IMR-90 (cell line): ENCODE data around the gene MAPK8IP1. TPM values are rescaled to one million over a fixed set of nuclear protein-coding genes. Genes with fewer than 3 reads are reported as not detected.

Experiments
- ATAC-seq: fragments of 200-7000 bp; cut with Tn5 transposase; 2 replicates; pipeline ENCODE4 v1.9.1; 2020; ENCODE audit warnings: low read depth, mild to moderate bottlenecking, moderate library complexity
- BruUV-seq: library from RNA; stranded (reverse); fragments of 400-500 nt; replicated peaks from 2 replicates; lab custom pipeline; 2021; lab: Mats Ljungman, UMichigan
- CTCF ChIA-PET: fragments of 300-600 bp; formaldehyde crosslinking; extraction: SDS; loops from one replicate; lab custom pipeline; 2021; ENCODE audit warnings: antibody characterized with exemption; lab: Yijun Ruan, JAX
- POLR2A ChIA-PET: fragments of 300-600 bp; sonication (Branson Sonifier 250); formaldehyde crosslinking; loops from one replicate; lab custom pipeline; 2022; ENCODE audit warnings: antibody characterized with exemption; ENCODE audit not compliant: unreplicated experiment; lab: Charles Lee
- DNase-seq: peaks from one replicate; pipeline ENCODE4 v3.0.0; 2013
- H2AFZ ChIP-seq: replicated peaks from 2 replicates; pipeline ENCODE3; 2013; ENCODE audit warnings: low read length, mild to moderate bottlenecking; ENCODE audit not compliant: poor library complexity
- H2AK5ac ChIP-seq: 2 replicates; pipeline ENCODE4 v1.6.1; 2013; ENCODE audit warnings: low read depth, low read length, inconsistent platforms
- H2AK9ac ChIP-seq: replicated peaks from 2 replicates; pipeline ENCODE3; 2013; ENCODE audit warnings: mild to moderate bottlenecking, low read depth, low read length, moderate library complexity; ENCODE audit not compliant: poor library complexity
- H2BK120ac ChIP-seq: 2 replicates; pipeline ENCODE4 v1.6.1; 2013; ENCODE audit warnings: low read depth, low read length, inconsistent platforms
- H2BK15ac ChIP-seq: 3 replicates; pipeline ENCODE4 v1.6.1; 2013; ENCODE audit warnings: low read depth, low read length, inconsistent platforms
- H2BK20ac ChIP-seq: 2 replicates; pipeline ENCODE4 v1.6.1; 2013; ENCODE audit warnings: low read depth, mild to moderate bottlenecking, inconsistent platforms, low read length, moderate library complexity
- H2BK5ac ChIP-seq: 2 replicates; pipeline ENCODE4 v1.6.1; 2013; ENCODE audit warnings: mild to moderate bottlenecking, low read depth, low read length, inconsistent platforms; ENCODE audit not compliant: poor library complexity, severe bottlenecking
- H3K14ac ChIP-seq: replicated peaks from 2 replicates; pipeline ENCODE4 v1.6.1; 2013; ENCODE audit warnings: low read depth, low read length, inconsistent platforms
- H3K18ac ChIP-seq: 2 replicates; pipeline ENCODE4 v1.6.1; 2013; ENCODE audit warnings: low read depth, low read length, control low read depth
- H3K23ac ChIP-seq: 2 replicates; pipeline ENCODE4 v1.6.1; 2013; ENCODE audit warnings: low read depth, low read length, inconsistent platforms
- H3K27ac ChIP-seq: 2 replicates; pipeline ENCODE4 v1.5.1; 2013; ENCODE audit warnings: mild to moderate bottlenecking, control low read depth, low read length; ENCODE audit not compliant: insufficient read depth
- H3K27me3 ChIP-seq: 2 replicates; pipeline ENCODE4 v1.6.1; 2013; ENCODE audit warnings: low read length; ENCODE audit not compliant: control insufficient read depth, insufficient read depth
- H3K36me3 ChIP-seq: 2 replicates; pipeline ENCODE4 v1.6.1; 2013; ENCODE audit warnings: low read length, mixed read lengths; ENCODE audit not compliant: control insufficient read depth, insufficient read depth
- H3K4ac ChIP-seq: 2 replicates; pipeline ENCODE4 v1.6.1; 2013; ENCODE audit warnings: low read depth, low read length, inconsistent platforms
- H3K4me1 ChIP-seq: 2 replicates; pipeline ENCODE4 v1.6.1; 2013; ENCODE audit warnings: low read length, mixed read lengths; ENCODE audit not compliant: control insufficient read depth, insufficient read depth
- H3K4me2 ChIP-seq: 2 replicates; pipeline ENCODE4 v1.6.1; 2013; ENCODE audit warnings: low read depth, mild to moderate bottlenecking, control low read depth, low read length, moderate library complexity
- H3K4me3 ChIP-seq: 2 replicates; pipeline ENCODE4 v1.5.1; 2013; ENCODE audit warnings: low read depth, mild to moderate bottlenecking, control low read depth, low read length, moderate library complexity; ENCODE audit not compliant: insufficient read depth
- H3K56ac ChIP-seq: 2 replicates; pipeline ENCODE4 v1.6.1; 2013; ENCODE audit warnings: low read length, inconsistent platforms; ENCODE audit not compliant: insufficient read depth; ENCODE audit errors: extremely low read depth
- H3K79me1 ChIP-seq, 2 experiments: 2 replicates each; pipeline ENCODE4 v1.6.1; 2013; ENCODE audit warnings: low read length in 2 of 2, inconsistent platforms in 1 of 2, low read depth in 1 of 2
- H3K9ac ChIP-seq: 2 replicates; pipeline ENCODE4 v1.6.1; 2013; ENCODE audit warnings: low read depth, low read length, control low read depth
- H3K9me1 ChIP-seq: 2 replicates; pipeline ENCODE4 v1.6.1; 2013; ENCODE audit warnings: low read length, inconsistent platforms; ENCODE audit not compliant: insufficient read depth
- H3K9me3 ChIP-seq: 2 replicates; pipeline ENCODE4 v1.6.1; 2013; ENCODE audit warnings: low read length; ENCODE audit not compliant: control insufficient read depth, insufficient read depth
- H4K20me1 ChIP-seq: 2 replicates; pipeline ENCODE4 v1.6.1; 2013; ENCODE audit warnings: low read length, inconsistent platforms; ENCODE audit not compliant: insufficient read depth
- H4K5ac ChIP-seq: 2 replicates; pipeline ENCODE4 v1.6.1; 2013; ENCODE audit warnings: mild to moderate bottlenecking, low read depth, low read length, control low read depth
- H4K8ac ChIP-seq, 2 experiments: 2 replicates each; pipeline ENCODE4 v1.6.1; 2013; ENCODE audit warnings: low read depth in 2 of 2, low read length in 2 of 2, control low read depth in 1 of 2, inconsistent platforms in 1 of 2
- H4K91ac ChIP-seq: 2 replicates; pipeline ENCODE4 v1.6.1; 2013; ENCODE audit warnings: low read depth, low read length, inconsistent platforms; ENCODE audit not compliant: insufficient read depth
- BHLHE40 ChIP-seq: fragments of 150-350 bp; IDR thresholded peaks from 2 replicates; pipeline ENCODE4 v1.6.1; 2016; ENCODE audit warnings: mild to moderate bottlenecking, low read depth, low read length
- ELK1 ChIP-seq: fragments of 150-350 bp; IDR thresholded peaks from 2 replicates; pipeline ENCODE4 v1.6.1; 2016; ENCODE audit warnings: low read depth, mild to moderate bottlenecking, low read length, moderate library complexity, borderline replicate concordance
- MXI1 ChIP-seq: IDR thresholded peaks from 2 replicates; pipeline ENCODE4 v1.6.1; 2012; ENCODE audit warnings: low read depth, mild to moderate bottlenecking, low read length, moderate library complexity, borderline replicate concordance
- POLR2A ChIP-seq: IDR thresholded peaks from 2 replicates; pipeline ENCODE4 v1.6.1; 2012; ENCODE audit warnings: mild to moderate bottlenecking, low read depth, low read length
- WGBS, 2 experiments: methylation state at CpG; one replicate each; pipeline versions ENCODE4 v1.1.5 to v1.1.7; 2013; ENCODE audit warnings: missing lambda C conversion rate in 2 of 2; ENCODE audit not compliant: insufficient read length in 1 of 2; ENCODE audit errors: extremely low coverage in 2 of 2; 5-methylcytosine and 5-hydroxymethylcytosine counted together
- dilution Hi-C: fragments of 300-500 bp; cut with HindIII; formaldehyde crosslinking; loops from one replicate; pipeline ENCODE4 v1.14.3; 2018; ENCODE audit warnings: low sequenced_read_pairs; ENCODE audit not compliant: unreplicated experiment
- in situ Hi-C: fragments of 300-500 bp; cut with MboI; formaldehyde crosslinking; loops from 3 replicates; pipeline ENCODE4 v1.14.3; 2019; ENCODE audit warnings: low sequenced_read_pairs, inconsistent platforms, mixed read lengths
- intact Hi-C: fragments of 100-400 bp; cut with micrococcal nuclease; formaldehyde crosslinking; loops from 2 replicates; pipeline ENCODE4 v1.10.0; 2022
- polyA plus RNA-seq, 3 experiments: library from polyadenylated mRNA; depleted of rRNA; stranded (reverse); fragments of >200 nt; gene quantifications; 2 replicates each; pipeline ENCODE4 v1.2.3, GENCODE V29; 2012; ENCODE audit warnings: low replicate concordance in 1 of 3
- total RNA-seq: library from RNA; depleted of rRNA; stranded (reverse); fragments of >200 nt; gene quantifications from 2 replicates; pipeline ENCODE4 v1.2.3, GENCODE V29; 2012
- TF ChIP-seq, protein P1 (sequence below): conservative IDR thresholded peaks from 2 replicates; pipeline ENCODE4 v1.5.1; 2012; ENCODE audit warnings: mild to moderate bottlenecking, low read depth, low read length, improper control_type of control experiment

Gene MAPK8IP1
- total and polyA plus RNA-seq, 2 of the 4 experiments (the other 2 are of a cell fraction) = 6.5 to 9.6 TPM

GRCh38 chr11:45847911-45848316, 37.5 kb upstream of the MAPK8IP1 start:
- Histone ChIP-seq H3K36me3 (no peaks in the 10 kb centered on the region), H3K4me3 (peak overlapping the region; percentile 97), H2BK5ac (peak overlapping the region; percentile 79), H3K27me3 (no peaks in the 10 kb centered on the region), H3K9ac (peak overlapping the region; percentile 95), H2AK9ac (peak overlapping the region; percentile 93), H2BK20ac (no peak overlapping the region; the same call in 1 of the 2 replicates), H3K18ac (peak overlapping the region; percentile 36; the same call in 1 of the 2 replicates), H3K4ac (peak overlapping the region; percentile 83), H2BK120ac (peak overlapping the region; percentile 54), H3K4me1 (peaks cover 13% of the 10 kb centered on the region), H3K14ac (peak overlapping the region; percentile 99), H2AK5ac (peak overlapping the region; percentile 89; the same call in 1 of the 2 replicates), H4K91ac (peak overlapping the region; percentile 62; the same call in 1 of the 2 replicates), H4K5ac (peak overlapping the region; percentile 44; the same call in 1 of the 2 replicates), H3K9me1 (peaks cover 12% of the 10 kb centered on the region), H3K79me1 (peaks cover 12 to 49% of the 10 kb centered on the region in 2 experiments), H2AFZ (peak overlapping the region; percentile 99), H4K20me1 (peaks cover 31% of the 10 kb centered on the region), H2BK15ac (no peak overlapping the region), H3K56ac (peak overlapping the region; percentile 80), H3K23ac (peak overlapping the region; percentile 99), H4K8ac (peak overlapping the region; percentile 22 to 74; a peak in 3 of 4 replicates), H3K9me3 (no peaks in the 10 kb centered on the region), H3K27ac (peak overlapping the region; percentile 90), H3K4me2 (peak overlapping the region; percentile 93)
- 0% methylated on average over 6 of the region's 16 CpGs; no CpG with 5 or more reads in 1 of the 2 experiments for WGBS, 2 experiments
- intact Hi-C loops (loop anchor here (1.0 to 10.0 kb wide), 2 partner anchors 11 to 157 kb away; no protein-coding TSS in a partner anchor), dilution Hi-C loops (no loop called here), in situ Hi-C loops (no loop called here)
- DNase-seq = peak; percentile 64
- ChIA-PET POLR2A (interaction anchor here (0.6 kb wide), 1 partner anchor 483 kb away, joined by 5 read pairs; no protein-coding TSS in a partner anchor), CTCF (interaction anchor here (1.4 kb wide), 2 partner anchors 13 to 21 kb away, joined by 3 to 4 read pairs; no protein-coding TSS in a partner anchor)
- ATAC-seq = peak; percentile 38
- BruUV-seq = no TSS peak
- no peak for TF ChIP-seq MXI1
- TF ChIP-seq POLR2A = 0 out of 2 replicates have a peak, but pooled peaks have one; percentile 3
- no peak for TF ChIP-seq BHLHE40
- TF ChIP-seq ELK1 = no peak
- TF ChIP-seq, protein P1, sequence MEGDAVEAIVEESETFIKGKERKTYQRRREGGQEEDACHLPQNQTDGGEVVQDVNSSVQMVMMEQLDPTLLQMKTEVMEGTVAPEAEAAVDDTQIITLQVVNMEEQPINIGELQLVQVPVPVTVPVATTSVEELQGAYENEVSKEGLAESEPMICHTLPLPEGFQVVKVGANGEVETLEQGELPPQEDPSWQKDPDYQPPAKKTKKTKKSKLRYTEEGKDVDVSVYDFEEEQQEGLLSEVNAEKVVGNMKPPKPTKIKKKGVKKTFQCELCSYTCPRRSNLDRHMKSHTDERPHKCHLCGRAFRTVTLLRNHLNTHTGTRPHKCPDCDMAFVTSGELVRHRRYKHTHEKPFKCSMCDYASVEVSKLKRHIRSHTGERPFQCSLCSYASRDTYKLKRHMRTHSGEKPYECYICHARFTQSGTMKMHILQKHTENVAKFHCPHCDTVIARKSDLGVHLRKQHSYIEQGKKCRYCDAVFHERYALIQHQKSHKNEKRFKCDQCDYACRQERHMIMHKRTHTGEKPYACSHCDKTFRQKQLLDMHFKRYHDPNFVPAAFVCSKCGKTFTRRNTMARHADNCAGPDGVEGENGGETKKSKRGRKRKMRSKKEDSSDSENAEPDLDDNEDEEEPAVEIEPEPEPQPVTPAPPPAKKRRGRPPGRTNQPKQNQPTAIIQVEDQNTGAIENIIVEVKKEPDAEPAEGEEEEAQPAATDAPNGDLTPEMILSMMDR = 0 out of 2 replicates have a peak, but pooled peaks have one; percentile 11
